SHP77 (cell line): ENCODE results near the gene APOBEC3G.
"Not testable (repeated sequence)": the region's sequence is repeated elsewhere in the genome, so short reads cannot be mapped to it uniquely, and the experiment has no call there.

Experiments used
- DNase-seq, 2 experiments: peaks; one replicate each; lab custom pipeline; 2025; lab: John Stamatoyannopoulos, UW

The APOBEC3G gene

DNA sequence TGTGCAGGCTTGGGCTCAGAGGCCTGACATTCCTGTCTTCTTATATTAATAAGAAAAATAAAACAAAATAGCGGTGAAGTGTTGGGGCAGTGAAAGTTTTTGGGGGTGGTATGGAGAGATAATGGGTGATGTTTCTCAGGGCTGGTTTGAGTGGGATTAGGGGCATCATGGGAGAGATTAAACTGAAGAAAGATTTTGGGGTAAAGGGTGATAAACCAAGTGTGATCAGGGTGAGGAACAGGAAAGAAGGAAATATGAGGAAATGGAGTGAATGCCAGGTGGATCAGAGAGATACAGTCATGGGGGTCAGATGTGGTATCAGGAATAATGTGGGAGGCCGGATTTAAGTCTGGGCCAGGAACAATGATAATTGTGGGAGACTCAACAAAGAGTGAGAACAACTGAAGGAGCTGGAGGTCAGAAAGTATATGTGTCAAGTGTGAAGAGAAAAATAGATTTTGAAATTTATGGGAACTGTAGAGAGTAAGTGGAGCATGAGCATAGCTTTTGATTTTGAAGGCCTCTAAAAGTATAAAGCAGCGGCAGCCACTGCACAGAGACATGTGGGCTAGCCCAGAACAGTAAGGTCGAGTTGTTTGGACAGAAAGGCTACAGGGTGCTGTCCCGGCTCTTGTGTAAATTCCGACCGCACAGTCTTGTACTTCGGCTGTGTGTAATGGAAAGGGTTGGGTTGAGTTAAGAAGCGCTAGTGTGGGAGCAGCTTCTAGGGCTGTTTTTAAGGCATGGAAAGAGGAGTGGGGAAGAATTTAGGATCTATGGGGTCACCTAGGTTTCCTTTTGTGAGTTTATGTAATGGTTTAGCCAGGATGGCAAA, 10.4 kb upstream of the APOBEC3G start:
- DNase-seq = not testable (repeated sequence)

DNA sequence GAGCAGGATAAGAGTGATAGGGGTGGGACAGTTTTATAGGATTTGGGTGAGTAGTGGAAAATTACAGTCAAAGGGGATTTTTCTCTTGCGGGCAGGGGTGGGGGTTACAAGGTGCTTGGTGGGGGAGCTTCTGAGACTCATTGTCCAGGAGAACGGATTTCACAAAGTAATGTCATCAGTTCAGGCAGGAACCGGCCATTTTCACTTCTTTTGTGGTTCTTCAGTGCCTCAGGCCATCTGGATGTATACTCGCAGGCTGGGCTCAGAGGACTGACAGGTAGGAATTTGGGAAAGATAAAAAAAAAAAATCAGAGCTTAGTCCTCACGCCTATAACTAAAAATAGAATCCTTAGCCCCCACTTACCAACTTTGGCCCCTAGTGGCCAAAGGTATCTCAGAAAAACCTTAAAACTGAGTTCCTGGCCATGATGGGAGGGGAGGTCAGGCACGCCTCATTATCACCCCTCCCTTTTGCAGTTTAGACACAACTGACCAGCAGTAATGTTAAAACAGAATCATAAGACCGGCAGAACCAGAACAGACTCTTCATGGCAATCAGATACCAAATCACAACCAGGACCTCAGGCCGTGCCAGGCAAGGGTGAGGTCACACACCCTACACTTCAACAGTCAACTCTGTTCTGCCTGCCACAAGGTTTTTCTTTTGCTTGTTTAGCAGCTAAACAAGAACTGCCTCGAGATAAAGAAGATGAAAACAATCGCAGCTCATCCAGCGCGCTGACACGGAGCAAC, 8.9 kb upstream of the APOBEC3G start:
- DNase-seq = no peak

DNA sequence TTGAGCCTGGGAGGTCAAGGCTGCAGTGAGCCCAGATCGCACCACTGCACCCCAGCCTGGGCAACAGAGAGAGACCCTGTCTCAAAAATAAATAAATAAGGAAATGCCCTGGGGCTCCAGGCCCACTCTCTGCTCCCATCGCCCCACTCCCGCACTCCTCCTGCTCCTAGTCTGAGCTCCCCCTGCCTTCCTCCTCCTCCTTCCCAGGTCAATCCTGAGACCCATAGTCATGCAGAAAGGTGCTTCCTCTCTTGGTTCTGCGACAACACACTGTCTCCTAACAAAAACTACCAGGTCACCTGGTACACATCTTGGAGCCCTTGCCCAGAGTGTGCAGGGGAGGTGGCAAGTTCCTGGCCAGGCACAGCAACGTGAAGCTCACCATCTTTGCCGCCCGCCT, 6.9 kb upstream of the APOBEC3G start:
- DNase-seq = no peak

DNA sequence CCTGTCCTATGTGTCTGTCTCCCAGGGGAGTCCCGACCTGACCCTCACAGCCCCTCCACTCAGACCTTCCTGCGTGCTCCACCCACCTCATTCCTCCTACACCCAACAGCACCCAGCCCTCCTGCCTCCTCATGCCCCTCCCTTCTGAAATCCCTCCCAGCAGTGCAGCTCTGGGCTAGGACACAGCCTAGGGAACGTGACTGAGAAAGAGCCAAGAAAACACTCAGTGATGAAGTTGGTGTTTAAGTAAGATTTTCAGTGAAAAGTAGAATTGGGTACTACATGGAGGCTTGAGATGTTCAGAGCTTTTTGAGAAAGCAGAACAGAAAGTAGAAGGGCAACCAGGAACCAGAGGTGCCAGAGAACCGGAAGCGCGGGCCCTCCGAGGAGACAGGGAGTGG, 4.5 kb upstream of the APOBEC3G start:
- not testable (repeated sequence) for DNase-seq

DNA sequence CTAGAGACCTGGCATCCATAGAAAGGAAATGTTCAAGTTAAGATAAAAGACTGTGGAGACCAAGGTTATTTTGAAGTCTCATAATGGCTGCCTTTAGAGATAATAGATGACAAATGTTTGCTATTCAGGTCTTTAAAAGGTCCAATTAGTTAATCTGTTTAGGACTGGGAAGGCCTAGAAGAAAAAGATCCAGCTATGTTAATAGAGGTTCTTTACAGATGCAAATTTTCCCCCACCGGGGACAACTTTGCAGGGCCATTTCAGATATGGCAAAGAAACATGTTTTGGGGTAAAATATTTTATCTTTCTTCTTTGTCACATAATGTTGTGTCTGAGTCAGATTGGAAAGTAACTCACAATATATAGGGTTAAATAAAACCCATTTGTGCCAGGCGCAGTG, 3.1 kb upstream of the APOBEC3G start:
- DNase-seq = no peak

DNA sequence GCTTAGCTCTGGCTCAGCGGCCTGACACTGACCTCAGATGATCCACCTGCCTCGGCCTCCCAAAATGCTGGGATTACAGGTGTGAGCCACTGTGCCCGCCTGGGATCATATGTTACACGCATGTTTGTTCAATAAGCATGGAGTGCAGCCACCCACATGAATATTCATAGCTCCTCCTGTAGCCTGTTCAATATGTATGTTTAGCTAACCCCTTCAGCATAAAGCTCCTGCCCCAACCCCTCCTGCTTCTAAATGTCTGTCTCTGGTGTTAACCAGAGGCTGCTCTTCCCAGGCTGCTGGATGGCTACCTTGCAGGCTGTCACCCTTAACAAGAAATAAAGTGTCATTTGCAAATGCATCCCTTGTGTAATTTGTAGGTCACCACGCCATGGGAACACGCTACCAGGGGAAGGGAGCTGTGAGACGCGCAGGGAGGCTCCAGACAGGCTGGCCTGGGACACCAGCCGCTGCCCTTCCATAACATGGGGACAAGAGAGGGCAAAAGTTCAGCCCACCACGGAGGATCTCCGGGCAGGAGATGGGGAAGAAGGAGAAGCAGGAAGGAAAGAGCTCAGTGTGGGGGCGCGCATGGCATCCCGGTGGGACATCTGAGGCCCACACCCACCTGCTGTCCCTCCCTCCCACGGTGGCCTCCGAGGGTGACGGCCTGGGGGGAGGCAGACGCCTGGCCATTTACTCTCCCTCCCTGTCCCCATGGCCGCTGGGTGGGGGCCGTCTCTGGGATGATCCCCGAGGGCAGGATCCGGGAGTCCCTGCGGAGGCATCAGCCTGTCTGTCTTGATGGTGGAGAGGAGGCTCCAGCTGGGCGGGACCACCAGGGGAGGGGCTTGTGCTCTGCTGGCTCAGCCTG, 685 bp upstream of the APOBEC3G start:
- DNase-seq = not testable (repeated sequence)

DNA sequence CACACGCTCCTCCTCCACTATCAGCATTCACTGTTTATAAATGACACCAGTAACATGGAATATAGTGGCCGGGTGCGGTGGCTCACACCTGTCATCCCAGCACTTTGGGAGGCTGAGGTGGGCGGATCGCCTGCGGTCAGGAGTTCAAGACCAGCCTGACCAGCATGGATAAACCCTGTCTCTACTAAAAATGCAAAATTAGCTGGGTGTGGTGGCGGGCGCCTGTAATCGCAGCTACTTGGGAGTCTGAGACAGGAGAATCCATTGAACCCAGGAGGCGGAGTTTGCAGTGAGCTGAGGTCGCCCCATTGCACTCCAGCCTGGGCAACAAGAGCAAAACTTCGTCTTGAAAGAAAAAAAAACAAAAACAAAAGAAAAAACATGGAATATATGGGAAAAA, 837 bp downstream of the APOBEC3G start:
- DNase-seq = not testable (repeated sequence)

DNA sequence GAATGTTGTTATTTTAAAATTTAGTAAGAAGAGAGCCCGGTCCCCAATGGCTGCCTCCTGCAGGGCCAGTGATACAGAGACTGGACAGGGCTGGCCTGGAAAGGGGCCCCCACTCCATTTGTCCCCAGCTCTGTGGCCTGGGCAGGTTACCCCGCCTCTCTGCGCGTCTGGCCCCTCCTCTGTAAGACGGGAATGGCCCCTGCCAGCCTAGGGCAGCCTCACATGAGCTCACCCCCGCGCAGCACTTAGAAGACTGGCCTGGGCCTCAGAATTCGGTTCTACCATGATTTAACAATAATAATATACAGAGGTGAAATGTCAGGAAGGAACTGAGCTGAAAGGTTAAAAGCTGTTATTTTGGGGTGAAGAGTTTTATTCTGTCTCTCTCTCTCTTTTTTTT, 1.3 kb downstream of the APOBEC3G start:
- no peak for DNase-seq

DNA sequence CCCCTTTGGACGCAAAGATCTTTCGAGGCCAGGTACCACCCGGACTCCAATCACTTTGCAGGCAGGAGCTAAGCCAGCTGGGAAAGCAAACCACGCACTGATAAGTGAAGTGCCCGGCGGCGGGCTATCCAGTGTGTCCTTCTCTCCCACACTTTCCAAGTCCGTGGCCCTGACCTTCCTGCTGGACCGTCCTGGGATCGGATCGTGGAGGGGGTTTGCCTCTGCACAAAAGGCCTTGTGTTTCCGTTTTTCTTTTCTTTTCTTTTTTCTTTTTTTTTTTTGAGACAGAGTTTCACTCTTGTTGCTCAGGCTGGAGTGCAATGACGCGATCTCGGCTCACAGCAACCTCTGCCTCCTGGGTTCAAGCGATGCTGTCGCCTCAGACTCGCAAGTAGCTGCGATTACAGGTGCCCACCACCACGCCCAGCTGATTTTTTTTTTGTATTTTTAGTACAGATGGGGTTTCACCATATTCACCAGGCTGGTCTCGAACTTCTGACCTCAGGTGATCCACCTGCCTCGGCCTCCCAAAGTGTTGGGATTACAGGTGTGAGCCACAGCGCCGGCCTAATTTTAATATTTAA, 2.1 kb downstream of the APOBEC3G start:
- DNase-seq = not testable (repeated sequence)

DNA sequence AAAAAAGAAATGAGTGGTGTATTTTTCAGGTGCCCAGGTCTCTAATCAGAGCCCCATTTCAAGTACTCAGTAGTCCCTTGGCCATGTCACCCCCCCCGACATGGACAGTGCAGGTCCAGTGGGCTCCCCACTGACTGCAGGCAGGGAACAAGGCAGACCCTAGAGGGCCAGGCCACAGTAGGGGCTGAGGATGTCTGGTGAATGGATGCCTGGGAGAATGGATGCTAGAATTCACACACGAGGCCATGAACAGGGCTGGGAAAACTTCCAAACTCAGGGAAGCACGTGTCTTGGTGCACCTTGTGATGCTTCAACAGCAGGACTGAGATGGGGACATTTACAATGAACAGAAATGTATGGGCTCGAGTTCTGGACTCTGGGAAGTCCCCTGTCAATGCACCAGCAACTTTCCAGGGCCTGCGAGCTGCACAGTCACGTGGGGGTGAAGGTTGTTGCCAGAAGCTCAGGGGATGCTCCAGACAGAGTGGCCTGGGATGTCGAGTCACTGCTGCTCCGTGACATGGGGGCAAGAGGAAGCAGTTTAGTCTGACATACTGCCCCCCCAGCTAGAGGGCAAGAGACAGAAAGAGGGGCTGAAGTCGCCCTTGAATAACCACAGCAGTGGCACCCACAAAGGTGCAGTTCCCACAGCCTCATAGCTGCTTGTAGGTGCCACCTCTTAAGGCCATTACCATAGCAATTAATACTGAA, 3.1 kb downstream of the APOBEC3G start:
- no peak for DNase-seq

DNA sequence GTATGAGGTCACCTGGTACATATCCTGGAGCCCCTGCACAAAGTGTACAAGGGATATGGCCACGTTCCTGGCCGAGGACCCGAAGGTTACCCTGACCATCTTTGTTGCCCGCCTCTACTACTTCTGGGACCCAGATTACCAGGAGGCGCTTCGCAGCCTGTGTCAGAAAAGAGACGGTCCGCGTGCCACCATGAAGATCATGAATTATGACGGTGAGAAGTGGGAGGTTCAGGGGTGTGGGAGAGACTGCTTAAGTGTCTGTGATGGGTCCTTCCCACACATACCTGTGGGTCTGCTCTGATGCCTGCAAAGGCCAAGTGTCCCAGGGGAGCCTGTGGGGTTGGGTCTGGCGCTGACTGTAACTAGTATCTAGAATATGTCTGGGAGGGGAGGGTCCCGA, 3.9 kb downstream of the APOBEC3G start:
- DNase-seq = no peak

DNA sequence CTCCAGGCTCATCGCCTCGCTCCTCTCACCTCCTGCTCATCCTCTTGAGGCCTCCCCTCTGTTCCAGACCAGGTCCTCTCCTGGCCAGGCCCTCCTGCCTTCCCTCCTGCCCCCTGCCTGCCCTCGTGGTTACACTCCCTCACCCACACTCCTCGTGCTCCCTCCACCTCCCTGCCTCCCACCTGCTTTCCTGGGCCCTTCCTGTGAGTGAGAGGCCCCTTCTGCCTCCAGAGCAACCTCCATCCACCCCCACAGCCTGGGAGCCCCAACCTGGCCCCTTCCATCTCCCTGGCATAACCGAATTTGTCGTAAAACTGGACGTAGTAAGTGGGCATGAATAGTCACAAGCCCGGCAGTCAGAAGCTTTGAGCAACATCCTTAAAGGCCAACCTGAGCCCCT, 4.5 kb downstream of the APOBEC3G start:
- DNase-seq = no peak

DNA sequence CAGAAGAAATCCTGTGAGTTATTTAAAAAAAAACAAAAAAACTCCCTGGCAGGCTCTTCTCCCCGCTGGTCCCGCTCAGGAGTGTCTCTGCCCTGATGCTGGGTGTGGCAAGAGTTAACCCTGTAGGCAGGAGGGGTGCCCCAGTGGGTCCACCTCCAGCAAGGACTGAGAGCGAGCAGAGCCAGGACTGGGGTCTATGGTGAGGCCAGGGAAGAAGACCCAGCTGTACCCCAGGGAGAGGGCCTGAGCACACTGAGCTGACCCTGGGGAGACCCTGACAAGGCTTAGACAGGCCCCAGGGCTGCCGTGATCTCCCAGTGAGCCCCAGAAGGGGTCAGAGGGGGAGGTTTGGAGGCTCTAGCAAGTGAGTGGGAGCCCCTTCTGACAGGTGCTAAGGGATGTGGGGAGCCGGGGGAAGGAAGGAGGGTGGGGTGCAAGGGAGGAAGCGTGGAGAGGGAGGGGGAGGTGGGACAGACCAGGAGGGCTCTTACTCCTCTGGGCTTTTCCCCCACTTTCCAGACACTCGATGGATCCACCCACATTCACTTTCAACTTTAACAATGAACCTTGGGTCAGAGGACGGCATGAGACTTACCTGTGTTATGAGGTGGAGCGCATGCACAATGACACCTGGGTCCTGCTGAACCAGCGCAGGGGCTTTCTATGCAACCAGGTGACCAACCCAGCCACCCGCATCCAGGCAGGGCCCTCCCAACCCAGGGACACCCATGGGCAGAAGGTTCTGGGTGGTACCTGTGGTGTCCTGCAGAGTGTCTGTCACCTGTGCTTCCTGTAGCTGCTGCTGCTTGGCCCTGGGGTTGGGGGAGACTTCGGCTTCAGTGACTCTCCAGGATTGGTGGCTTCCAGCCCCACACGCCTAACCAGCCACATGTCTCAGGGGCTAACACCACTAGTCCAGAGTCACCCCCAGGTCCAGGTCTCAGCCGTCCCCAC, 6.4 kb downstream of the APOBEC3G start:
- DNase-seq = no peak

DNA sequence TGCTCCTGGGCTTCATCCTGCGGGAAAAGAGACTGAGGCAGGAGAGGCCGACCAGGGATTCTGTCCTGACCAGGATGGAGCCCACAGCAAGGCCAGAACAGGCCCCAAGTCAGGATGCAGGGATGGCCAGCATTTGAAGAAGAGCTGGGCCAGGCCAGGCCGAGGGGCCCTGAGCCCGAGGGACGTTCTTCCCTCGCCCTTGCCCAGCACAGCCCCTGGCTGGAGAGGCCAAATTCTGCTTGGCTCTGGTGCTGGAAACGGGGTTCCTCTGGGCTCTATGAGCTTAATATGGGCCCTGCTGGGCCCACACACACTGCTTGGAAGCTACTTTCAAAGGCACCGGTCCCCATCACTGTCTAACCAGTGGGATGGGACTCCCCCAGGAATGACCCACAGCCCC, 7.6 kb downstream of the APOBEC3G start:
- DNase-seq = no peak

DNA sequence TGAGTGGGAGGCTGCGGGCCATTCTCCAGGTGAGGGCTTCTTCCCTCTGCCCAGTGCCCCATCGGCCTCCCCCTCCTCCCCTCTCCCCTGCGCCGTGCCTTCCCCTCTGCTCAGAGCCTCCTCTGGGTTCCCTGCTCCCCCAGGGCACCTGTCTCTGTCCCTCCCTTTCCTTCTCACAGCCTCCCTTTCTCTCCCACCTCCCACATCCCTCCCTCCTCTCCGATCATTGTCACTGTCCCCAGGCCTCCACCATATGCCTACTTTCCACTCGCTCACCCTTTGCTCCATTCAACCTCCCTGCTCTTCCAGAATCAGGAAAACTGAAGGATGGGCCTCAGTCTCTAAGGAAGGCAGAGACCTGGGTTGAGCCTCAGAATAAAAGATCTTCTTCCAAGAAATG, 10.0 kb downstream of the APOBEC3G start:
- no peak for DNase-seq

DNA sequence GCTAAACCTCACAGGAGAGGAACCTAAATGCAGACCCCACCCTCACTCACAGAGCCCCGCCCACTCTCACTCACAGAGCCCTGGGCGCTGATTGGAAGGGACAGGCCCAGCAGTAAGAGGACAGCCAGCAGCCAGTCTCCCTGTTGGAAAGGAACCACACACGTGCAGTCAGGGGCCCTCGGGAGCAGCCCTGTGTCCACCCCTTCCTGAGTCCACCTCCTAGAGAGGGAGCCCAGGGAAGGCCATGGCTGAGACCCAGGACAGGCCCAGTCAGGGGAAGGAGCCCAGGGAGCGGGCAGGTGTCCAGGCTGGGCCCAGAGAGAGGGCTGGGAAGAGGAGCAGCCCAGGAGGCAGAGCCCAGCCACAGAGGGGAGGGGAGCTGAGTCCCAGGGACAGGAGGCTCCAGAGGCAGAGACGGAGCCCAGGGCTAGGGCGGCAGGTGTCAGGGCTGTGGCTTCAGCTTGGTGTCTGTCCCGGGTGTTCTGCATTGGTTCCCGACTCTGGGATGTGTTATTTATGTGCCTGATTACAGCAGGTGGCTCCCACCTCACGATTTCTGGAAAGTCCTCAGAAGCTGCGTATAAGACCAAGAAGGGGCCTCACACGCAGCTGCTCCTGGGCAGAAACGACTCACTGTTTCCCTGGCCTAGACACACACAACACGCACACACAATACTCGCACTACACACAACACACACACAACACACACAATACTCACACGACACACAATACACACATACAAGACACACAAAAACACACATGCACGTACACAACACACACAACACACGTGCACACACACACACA, 11.0 kb downstream of the APOBEC3G start:
- DNase-seq = peak in 1 of 2 experiments; percentile 46

DNA sequence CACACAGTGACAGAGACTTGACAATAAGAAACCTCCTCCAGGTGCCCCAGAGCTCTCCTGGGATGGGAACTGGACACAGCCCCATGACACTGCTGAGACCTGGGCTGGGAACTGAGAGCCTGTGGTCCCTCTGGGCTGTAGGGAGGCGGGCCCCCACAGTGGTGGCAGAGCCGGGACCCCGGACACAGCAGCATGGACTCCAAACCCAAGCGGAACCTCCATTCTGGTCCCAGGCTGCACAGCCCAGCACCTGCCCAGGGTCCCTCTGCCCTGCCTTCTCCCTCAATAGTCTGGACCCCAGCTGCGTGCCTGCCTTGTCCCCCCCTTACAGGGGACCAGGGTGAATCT, 11.6 kb downstream of the APOBEC3G start:
- DNase-seq = no peak

DNA sequence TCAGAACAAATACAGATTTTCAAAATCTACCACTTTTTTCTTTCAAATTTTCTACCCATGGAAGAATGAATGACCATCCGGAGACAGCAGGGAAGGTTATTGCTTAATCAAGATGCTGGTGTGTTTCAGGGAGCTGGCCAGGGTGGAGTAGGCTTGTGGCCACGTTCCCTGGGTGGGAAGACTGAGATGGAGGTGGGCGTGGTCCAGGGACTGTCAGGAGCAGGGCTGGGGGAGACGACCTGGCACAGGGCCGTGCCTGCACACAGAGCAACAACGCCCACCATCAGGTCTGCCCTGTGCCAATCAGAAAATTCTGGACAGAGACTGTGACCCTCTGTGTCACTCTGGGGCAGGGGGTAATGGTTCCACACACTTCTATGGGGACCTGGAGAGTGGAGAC, 12.9 kb downstream of the APOBEC3G start:
- DNase-seq = no peak

DNA sequence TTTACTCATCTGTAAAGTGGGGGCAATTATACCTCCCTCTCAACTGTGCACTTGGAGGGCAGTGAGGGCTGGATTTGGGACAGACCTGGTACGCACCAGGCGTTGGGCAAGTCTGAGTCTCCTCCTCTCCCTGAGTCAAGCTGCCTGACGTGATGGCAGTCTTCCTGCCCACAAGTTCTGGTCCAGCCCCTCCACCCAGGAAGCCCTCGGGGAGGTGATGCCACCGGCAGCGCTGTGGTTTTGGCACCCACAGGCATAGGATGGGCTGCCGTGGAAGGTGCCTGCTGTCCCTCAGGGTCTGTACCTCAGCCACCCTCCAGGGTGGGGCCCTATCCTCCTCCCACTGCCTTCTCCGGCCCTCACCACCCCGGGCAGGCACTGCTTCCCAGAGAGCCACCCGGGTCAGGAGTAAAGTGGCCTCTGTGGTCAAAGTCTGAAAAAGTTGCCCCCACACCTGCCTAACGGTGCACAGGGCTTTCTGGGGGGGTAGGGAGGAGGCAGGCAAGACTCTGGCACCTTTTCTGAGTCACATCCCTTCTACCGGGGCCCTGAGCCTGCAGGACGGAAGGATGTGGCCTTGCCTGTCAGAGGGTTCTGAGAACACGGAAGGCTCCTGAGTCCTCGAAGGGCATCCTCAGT, 13.5 kb downstream of the APOBEC3G start:
- DNase-seq = no peak
